SK-N-MC (cell line): ENCODE measurements around the gene SLC66A2.

Experiments
- EZH2 ChIP-seq: fragments of 200-600 bp; sonication (generic); IDR thresholded peaks from one replicate; pipeline ENCODE4 v1.6.1; 2017; ENCODE audit warnings: antibody characterized with exemption
- FOXP2 ChIP-seq: optimal IDR thresholded peaks from 2 replicates; pipeline ENCODE3; 2011; ENCODE audit warnings: mild to moderate bottlenecking, moderate library complexity; ENCODE audit not compliant: insufficient read depth; ENCODE audit errors: extremely low read length, control extremely low read depth
- POLR2AphosphoS5 ChIP-seq: IDR thresholded peaks from 2 replicates; pipeline ENCODE4 v1.6.1; 2012; ENCODE audit warnings: mild to moderate bottlenecking, low read depth, low read length, borderline replicate concordance

DNA sequence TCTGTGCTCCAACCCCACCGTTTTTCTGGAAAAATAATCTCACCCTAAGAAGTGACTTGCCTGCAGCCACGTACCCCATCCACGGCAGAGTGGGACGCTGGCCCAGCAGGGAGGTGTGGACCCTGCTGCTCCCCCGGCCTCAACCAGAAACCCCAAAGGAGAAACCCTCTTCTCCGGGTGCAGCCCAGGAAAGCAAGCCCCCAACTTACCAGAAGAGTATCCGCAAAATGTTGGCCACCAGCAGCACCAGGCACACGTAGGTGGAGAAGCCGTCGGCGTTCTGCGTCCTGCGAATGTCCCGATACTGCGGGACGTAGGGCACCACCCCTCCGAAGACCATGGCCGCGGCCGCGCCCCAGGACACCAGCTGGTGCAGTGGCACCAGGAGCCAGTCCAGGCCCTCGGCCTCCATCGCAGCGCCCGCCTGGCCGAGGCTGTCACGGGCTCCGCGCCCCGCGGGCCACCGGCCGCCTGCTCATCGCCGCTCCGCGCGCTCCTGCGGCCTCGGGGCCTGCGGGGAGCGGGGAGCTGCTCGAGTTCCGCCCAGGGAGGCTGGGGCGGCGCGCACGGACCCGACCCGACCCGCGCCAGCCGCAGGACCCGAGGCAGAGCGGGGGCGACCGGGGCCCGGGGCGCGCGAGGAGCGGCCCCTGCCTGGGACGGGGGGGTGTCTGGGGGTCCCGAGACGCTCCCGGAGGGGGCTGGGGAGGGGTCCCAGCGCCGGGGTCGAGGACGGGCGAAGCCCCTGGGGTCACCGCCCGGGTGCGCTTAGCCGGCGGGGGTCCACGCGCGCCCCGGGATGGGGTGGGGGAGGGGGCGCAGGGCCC lies 725 bp downstream of the SLC66A2 start:
- TF ChIP-seq POLR2AphosphoS5, result no peak
- TF ChIP-seq EZH2, result no peak
- TF ChIP-seq FOXP2, result no peak
